ENCODE data around the gene LRCOL1.
"Not testable (repeated sequence)": the region's sequence is repeated elsewhere in the genome, so short reads cannot be mapped to it uniquely, and the experiment has no call there.

Gene LRCOL1

DNA sequence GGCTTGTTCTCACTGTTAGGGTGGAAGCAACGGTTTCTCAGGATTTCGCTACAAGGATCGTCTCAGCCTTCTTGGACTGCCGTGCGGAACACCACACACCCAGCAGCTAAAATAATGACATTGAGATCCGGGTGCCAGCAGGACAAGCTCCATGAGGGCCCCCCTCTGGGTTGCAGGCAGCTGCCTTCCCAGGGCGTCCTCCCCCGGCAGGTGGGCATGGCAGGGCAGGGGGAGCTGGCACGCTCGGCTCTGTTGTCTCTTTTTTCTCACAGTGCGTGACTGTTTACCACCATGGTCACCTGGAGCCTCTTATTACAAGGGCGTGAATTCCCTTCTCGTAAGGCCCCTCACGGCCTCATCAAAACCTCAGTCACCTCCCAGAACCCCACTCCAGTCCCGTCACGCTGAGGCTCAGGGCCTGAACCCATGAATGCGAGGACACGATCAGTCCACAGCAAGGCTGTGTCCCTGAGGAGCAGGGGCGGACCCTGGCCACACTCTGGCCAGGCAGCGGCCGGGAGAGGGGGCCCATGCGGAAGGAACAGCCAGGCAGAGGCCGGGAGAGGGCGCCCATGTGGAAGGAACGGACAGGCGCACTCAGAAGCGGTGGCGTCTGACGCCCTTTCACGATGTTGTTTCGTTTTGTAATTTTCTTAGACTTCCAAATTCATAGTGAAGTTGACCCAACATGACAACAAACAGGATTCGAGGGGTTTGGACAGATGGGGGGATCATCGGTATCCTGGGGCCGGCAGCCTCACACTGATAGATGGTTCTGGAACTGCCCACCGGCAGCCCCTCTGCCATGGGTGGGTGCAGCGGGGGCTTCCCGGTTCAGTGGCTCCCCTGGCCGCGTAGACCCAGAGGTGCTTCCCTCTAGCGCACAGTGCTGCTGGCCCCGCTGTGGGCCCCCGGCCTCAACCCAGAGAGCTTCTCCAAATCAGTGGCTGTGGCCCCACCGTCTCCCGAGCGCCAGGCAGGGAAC, 10.0 kb downstream of the LRCOL1 start:
- peak in 1 of 2 donors; percentile 22 for DNase-seq

DNA sequence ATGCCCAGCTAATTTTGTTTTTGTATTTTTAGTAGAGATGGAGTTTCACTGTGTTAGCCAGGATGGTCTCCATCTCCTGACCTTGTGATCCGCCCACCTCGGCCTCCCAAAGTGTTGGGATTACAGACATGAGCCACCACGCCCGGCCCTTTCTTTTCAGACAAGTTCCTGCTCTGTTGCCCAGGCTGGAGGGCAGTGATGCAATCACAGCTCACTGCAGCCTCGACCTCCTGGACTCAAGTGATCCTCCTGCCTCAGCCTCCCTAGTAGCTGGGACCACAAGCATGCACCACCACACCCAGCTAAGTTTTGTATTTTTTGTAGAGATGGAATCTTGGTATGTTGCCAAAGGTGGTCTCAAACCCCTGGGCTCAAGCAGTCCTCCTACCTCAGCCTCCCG, 10.9 kb downstream of the LRCOL1 start:
- DNase-seq = not testable (repeated sequence)

DNA sequence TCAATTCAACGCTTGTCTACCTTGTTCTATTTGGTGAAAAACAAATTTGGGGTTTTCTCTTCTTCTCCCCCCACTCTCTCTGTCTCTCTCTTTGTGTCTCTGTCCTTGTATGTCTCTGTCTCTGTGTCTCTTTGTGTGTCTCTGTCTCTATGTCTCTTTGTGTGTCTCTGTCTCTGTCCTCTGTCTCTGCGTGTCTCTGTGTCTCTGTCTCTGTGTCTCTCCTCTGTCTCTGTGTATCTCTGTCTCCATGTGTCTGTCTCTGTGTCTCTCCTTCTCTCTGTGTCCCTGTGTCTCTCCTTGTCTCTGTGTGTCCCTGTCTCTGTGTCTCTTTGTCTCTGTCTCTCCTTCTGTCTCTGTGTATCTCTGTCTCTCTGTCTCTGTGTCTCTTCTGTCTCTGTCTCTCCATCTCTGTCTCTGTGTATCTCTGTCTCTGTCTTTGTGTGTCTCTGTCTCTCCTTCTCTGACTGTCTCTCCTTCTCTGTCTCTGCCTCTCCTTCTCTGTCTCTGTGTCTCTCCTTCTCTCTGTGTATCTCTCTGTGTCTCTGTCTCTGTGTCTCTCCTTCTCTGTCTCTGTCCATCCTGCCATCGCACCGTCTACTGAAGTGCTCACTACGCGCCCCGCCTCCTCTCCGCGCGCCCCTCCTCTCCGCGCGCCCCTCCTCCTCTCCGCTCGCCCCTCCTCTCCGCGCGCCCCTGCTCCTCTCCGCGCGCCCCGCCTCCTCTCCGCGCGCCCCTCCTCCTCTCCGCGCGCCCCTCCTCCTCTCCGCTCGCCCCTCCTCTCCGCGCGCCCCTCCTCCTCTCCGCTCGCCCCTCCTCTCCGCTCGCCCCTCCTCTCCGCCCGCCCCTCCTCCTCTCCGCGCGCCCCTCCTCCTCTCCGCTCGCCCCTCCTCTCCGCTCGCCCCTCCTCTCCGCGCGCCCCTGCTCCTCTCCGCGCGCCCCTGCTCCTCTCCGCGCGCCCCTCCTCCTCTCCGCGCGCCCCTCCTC, 12.8 kb downstream of the LRCOL1 start:
- DNase-seq = no peak

DNA sequence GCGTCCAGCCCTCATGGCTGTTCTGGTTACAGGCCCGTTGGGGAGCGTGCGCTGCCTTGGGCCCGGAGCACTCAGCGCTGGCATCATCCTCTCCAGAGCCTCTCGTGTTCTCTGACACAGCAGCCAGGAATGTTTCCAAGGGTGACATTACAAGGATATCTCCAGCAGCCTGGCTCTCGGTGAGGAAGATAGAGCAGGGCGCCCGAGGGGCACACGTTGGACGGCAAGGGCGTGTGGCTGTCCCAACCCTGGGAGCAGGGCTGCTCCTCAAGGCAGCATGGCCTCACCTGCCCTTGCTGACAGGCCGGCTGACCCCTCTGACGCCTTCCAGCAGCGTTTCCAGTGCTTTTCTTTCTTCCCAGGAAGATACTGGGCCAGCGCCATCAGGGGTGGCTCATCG, 14.4 kb downstream of the LRCOL1 start:
- DNase-seq = no peak

DNA sequence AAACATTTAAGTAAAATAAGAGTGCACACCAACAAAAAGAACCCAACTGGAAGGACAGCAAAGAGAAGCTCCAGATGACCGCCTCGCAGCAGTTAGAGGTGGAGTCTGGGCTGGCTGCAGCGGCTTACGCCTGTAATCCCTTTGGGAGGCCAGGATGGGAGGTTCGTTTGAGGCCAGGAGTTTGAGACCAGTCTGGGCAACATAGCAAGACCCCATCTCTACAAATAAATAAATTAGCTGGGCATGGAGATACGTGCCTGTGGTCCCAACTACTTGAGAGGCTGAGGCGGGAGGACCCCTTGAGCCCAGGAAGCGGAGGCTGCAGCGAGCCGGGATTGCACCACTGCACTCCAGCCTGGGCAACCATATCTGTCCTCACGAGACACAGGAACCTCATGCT, 15.2 kb downstream of the LRCOL1 start:
- DNase-seq = no peak

DNA sequence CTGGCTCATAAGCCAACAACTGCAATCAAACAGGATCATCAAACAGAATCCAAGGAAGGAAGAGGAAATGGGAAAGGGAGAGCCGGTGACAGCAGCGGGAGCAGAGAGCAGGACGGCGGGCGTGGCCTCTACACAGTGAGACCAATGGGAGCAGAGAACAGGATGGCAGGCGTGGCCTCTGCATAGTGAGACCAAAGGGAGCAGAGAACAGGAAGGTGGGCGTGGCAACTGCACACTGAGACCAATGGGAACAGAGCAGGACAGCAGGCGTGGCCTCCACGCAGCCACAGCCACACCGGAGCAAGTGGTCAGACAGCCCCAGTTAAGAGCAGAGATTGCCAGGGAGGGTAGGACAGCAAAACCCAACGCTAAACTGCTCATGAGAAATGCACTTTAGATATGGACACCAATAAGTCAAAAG, 16.4 kb downstream of the LRCOL1 start:
- DNase-seq = no peak

DNA sequence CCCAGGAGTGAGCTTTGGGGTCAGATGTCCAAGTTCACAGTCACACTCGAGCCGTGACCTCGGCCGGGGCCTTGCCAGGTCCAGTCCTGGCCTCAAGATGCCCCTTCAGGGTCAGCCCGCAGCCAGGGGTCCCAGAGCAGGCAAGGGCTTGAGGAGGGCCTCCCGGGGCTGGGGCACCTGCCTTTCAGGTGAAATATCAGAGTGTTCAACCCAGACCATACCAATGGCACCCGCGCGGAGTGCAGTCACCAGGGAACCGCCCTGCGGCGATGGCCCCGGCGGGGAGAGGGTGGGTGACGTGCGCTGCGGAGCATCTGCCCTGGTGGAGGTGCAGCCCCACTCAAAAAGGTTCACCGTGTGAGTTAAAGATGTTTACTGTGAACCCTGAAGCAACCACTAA, 16.9 kb downstream of the LRCOL1 start:
- no peak for DNase-seq

DNA sequence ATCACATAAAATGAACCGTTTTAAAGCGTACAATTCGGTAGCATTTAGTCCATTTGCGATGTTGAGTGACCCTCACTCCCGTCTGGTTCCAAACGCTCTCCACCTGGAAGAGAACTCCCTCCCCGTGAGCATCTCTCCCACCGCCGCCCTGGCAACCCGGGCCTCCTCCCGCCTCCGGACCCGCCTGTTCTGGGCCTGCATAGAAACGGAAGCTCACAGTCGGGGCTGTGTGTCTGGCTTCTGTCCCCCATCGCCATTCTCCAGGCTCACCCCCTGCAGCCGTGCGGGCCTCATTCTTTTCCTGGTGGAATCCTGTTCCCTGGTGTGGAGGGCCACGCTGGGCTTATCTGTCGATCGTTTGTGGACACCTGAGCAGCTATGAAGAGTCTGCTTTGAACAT, 17.3 kb downstream of the LRCOL1 start:
- no peak for DNase-seq

DNA sequence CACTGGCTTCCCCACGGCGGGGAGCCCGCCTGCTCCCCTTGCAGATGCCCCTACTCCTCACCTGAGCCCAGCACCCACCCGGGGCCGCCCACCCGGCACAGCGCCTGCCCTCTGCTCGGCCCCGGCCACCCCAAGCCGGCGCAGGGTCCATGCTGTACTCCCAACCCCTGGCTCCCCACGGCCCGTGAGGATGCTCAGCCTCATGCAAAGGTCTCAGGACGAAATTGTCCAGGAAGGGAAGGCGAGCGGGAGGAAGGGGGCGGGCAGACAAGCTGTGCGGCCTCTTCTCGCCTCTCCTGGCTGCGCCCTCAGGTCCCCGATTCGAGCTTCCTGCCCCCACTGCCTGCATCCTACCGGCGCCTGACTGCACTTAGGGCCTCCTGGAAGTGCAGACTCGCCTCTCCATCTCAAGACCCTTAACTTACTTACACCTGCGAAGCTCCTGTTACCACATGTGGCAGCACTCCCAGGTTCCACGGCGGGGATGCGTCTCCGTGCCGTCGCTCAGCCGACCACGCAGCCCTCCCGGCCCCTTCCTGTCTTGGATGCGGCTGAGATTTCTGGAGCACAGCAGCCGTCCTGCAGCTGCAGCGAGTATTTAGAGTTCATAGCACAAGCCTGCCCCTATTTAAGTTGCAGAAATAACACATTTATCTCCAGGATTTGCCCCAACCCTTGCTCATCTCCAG, 18.0 kb downstream of the LRCOL1 start:
- no peak for DNase-seq

DNA sequence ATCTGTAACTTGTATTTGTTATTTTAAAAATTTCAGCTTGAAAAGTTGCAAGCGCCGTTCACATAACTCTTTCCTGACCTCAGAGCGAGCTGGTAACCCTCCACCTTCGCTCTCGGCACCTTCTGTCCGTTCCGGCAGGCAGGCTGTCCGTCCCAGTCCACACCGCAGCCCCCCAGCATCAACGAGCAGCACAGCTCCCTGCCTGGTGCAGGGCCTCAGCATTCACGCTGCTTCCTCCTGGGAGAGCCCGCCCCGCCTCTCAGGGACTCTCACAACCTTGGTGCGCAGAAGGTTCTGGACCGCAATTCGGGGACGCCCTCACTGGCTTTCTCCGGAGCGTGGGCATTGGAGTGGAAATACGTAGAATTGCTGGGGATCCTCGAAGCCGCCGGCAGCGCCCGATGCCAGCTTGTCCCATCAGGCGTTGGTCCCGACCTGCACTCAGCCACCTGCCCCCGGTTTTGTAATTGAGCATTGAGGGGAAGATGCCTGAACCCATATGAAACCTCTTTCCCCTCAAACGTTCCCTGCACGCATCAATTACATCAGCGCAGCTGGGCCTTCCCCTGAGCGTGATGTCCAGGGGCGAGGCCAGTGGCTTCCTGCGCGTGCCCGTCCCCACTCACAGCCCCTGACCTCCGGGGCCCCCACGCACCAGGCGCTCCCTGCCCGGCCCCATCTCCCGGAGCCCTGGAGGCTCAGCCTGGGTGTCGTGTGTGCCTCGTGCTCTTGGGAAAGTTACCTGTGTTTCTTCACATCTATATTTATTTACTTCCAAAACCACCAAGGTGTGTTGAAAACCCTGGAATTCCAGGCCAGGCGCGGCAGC, 19.1 kb downstream of the LRCOL1 start:
- DNase-seq = no peak

DNA sequence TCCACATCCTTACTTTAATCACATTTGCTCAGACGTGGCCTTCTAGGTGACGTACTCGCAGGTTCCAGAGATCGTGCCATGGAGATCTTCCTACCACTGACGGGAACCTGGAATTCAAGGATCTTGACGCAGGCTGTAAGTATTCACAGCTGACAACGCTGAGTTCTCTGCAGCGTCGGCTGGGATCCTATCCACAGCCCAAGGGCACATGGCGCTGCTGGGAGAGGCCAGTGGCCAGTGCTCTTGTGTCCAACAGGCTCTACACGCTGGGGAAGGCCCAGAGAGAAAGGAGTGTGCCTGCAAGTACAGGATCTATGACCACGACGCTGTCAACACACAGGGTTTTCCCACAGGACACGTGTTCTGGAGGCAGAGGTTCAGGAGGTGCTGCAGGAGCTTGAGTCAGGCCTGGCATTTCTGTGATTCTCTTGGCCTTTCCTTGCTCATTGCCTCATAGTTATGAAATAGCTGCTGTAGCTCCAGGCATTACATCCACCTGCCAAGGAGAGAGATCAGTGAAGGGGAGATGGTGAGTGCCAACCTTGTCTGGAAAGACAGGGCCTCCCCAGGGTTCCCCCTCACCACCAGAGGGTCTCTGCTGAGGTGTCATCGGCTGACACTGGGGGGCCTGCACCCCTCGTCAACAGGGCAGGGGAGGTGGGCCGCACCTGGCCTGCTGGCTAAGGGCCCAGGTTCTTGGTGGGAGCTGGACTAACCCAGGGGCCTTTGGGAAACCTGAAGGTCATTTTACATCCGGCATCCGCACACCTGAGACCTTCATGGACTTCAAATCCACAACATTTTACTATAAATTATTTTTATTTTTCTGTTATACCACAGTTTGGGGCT, 21.3 kb downstream of the LRCOL1 start:
- no peak for DNase-seq

DNA sequence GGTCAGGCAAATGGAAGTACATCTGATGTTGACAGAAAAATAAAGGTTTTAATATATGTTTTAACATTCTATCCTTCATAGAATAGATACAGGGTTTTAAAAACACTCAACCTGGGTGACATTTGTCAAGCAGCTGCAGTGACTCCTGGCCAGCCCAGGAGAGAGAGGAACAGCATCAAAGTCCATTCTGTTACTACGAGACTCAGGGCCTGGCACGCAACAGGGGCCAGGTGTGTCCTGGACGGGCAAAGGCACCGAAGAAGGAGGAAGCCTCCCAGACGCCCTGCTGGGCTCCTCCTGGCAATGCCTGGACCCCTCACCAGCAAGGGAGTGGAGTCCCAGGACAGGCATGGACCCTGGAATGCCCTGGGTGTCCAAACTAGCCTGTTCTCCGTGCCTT, 22.1 kb downstream of the LRCOL1 start:
- DNase-seq = no peak

DNA sequence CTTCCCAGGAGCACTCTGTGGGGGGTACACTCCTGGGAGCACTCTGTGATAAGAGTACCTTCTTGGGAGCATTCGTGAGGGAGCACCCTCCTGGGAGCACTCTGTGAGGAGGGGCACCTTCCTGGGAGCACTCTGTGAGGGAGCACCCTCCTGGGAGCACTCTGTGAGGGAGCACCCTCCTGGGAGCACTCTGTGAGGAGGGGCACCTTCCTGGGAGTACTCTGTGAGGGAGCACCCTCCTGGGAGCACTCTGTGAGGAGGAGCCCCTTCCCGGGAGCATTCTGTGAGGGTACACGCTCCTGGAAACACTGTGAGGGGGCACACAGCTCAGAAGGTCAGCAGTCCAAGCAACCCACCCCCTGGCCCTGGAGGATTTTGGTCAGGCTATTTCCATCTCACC, 22.6 kb downstream of the LRCOL1 start:
- no peak for DNase-seq

DNA sequence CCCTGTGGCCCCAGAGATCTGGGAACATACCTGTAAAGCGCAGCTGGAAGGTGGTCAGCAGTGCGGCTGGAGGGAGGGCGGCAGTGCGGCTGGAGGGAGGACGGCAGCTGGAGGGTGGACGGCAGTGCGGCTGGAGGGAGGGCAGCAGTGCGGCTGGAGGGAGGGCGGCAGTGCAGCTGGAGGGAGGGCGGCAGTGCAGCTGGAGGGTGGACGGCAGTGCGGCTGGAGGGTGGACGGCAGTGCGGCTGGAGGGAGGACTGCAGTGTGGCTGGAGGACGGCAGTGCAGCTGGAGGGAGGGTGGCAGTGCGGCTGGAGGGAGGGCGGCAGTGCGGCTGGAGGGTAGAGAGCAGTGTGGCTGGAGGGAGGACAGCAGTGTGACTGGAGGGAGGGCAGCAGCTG, 23.5 kb downstream of the LRCOL1 start:
- DNase-seq = no peak

DNA sequence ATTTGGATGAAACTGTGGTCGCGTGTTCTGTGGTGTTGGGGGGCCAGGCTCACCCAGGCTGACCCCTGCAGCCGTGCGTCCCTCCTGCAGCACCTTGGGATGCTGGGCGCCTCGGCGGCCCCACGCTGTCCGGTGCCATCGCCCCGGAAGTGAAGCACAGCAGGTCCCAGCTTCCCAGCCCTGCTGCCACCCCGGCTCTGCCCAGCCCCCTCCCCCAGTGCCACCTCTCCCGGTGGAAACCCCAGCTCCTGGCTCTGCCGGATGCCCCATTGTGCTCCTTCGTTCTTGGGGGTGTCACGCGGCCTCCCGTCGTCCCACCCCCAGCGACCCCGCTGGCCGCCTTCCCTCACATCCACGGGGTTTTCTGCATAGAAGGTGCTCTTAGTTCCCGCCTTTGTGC, 25.2 kb downstream of the LRCOL1 start:
- no peak for DNase-seq

DNA sequence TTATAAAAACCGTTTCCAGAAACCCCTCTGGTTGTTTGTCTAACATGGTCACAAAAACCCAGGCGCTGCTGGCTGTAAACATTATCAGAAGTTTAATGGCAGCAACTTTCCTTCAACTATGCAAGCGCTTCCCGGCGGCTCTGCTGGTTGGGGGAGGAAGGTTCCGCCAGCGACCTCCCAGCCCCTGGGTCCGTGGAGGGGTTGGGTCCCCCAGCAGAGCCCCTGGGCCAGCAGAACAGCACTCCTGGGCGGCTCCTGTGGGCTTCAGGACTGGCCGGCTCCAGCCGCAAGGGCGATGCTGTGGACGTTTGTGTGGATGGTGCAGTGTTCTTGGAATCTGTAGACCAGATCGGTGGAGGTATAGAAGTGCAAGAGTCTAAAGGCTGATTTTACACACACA, 26.0 kb downstream of the LRCOL1 start:
- DNase-seq = no peak

DNA sequence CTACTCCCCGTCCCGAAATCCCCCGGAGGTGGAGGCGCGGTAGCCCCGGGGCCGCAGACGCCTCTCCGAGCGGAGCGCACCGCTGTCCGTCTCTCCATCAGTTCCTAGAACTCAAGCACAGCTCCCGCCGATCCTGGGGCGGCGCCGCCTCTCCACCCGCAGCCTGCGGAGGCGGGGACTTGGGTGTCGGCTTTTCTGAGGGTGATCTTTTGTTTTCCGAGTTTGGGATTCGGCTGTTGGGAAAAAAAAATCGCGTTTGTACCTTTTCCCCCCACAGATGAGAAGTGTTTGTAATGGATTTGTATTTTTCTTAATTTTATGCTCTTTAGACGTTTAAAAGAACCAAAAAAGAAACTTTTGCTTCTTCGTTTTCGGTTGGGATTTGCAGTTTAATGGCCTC, 26.6 kb downstream of the LRCOL1 start:
- DNase-seq = no peak

DNA sequence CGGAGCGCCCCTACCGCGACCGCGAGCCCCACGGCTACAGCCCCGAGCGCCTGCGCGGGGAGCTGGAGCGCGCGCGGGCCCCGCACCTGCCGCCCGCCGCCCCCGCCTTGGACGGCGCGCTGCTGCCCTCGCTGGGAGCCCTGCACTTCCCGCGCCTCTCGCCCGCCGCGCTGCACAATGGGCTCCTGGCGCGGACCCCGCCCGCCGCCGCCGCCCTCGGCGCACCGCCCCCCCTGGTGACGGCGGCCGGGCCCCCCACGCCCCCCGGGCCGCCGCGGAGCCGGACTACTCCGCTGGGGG, 27.0 kb downstream of the LRCOL1 start:
- no peak for DNase-seq

DNA sequence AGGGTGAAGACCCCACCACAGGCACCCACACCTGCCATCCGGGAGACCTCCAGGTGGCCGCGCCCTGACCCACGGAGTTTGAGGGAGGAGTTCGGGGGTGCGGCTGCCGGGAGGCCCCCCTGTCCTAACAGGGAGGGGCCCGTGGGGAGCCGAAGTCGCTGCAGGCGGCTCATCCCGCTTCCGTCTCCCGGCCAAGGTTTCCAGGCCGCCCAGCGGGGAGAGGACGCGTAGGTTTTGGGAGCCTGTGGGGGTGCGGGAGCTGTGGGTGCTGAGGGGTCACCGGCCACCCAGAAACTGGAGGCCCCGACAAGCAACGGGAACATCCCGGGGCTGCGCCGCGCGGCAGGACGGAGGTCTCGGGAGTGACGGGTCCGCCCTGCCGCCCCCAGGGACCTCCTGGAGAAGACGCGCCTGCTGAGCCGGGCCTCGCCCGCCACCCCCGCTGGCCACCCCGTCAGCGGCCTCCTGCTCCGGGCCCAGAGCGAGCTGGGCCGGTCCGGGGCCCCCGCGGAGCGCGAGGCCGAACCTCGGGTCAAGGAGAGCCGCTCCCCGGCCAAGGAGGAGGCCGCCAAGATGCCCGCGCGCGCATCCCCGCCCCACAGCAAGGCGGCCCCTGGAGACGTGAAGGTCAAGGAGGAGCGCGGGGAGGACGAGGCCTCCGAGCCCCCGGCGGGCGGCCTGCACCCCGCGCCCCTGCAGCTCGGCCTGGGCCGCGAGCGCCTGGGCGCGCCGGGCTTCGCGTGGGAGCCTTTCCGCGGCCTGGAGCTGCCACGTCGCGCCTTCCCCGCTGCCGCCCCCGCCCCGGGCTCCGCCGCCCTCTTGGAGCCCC, 27.6 kb downstream of the LRCOL1 start:
- no peak for DNase-seq

DNA sequence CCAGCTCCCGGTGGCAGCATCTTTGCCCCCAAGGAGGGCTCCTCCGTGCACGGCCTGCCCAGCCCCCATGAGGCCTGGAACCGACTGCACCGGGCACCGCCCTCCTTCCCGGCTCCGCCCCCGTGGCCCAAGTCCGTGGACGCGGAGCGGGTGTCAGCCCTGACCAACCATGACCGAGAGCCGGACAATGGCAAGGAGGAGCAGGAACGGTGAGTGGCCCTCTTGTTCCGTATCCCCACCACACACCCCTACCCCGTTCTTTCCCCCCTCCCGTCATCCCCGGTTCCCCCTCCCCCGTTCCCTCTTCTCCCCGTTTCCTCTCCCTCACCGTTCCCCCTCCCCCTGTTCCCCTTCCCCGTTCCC, 28.3 kb downstream of the LRCOL1 start:
- no peak for DNase-seq
